Measurements from ENCODE around the gene NFATC4. TPM values are rescaled to one million over a fixed set of nuclear protein-coding genes. Genes with fewer than 3 reads are reported as not detected.

NFATC4 gene
- total RNA-seq: 37.0 TPM
- long read RNA-seq, full-length matches to known transcripts: 7 of 17 reads
- long read RNA-seq, partial matches to known transcripts: 6 of 17 reads
- long read RNA-seq, other reads (novel, unspliced or antisense): 4 of 17 reads

- intact Hi-C loops (cut with DNase I): loop anchor here (10.0 kb wide), 1 partner anchor 47 kb away; no protein-coding TSS in a partner anchor
These were observed at the start of gene NFATC4 for GRCh38 chr14:24367514-24368211. TSS of gene NFATC4 (plus strand) at chr14:24368184. CDS start at chr14:24368341, 157 bp downstream.

GRCh38 chr14:24321212-24321975, 46.6 kb upstream of the NFATC4 start:
- Histone ChIP-seq H3K27me3 (ENCODE audit: low read depth) (no peaks in the 10 kb centered on the region), H3K27ac (no peak overlapping the region), H3K36me3 (peaks cover 9% of the 10 kb centered on the region), H3K4me1 (peaks cover 10% of the 10 kb centered on the region), H3K4me3 (no peak overlapping the region), H3K9me3 (no peaks in the 10 kb centered on the region)
- DNase-seq (peak; percentile 21), ATAC-seq (no peak)
- no peak for TF ChIP-seq CTCF (IDR thresholded peaks at IDR 0.05)
- intact Hi-C loops (cut with DNase I): no loop called here

More at GRCh38 chr14:24367514-24368211, at the start of gene NFATC4:
- H3K4me1 ChIP-seq: peaks cover 31% of the 10 kb centered on the region
- DNase-seq (peak; percentile 63), ATAC-seq (peak; percentile 23 to 42)
- H3K27me3 ChIP-seq (ENCODE audit: low read depth): peaks cover 17% of the 10 kb centered on the region
- TF ChIP-seq CTCF (IDR thresholded peaks at IDR 0.05): no peak
- peak within 1 kb of the TSS; percentile 54 for H3K4me3 ChIP-seq
- H3K9me3 ChIP-seq: no peaks in the 10 kb centered on the region
- peak within 1 kb of the TSS; percentile 85 for H3K27ac ChIP-seq
- no peaks in the 10 kb centered on the region for H3K36me3 ChIP-seq

- peaks cover 7% of the 10 kb centered on the region for H3K4me1 ChIP-seq
- no peak overlapping the region for H3K27ac ChIP-seq
- H3K9me3 ChIP-seq: no peaks in the 10 kb centered on the region
- H3K27me3 ChIP-seq (ENCODE audit: low read depth): no peaks in the 10 kb centered on the region
- intact Hi-C loops (cut with DNase I): no loop called here
- peak; percentile 36 for DNase-seq
- no peak for TF ChIP-seq CTCF (IDR thresholded peaks at IDR 0.05)
- no peak overlapping the region for H3K4me3 ChIP-seq
- no peak for ATAC-seq
- peaks cover 9% of the 10 kb centered on the region for H3K36me3 ChIP-seq
These were observed 45.3 kb upstream of the NFATC4 start for GRCh38 chr14:24322672-24323071.

GRCh38 chr14:24323341-24323740, 44.6 kb upstream of the NFATC4 start:
- Histone ChIP-seq H3K4me1 (peaks cover 11% of the 10 kb centered on the region), H3K9me3 (no peaks in the 10 kb centered on the region), H3K4me3 (no peak overlapping the region), H3K27me3 (ENCODE audit: low read depth) (no peaks in the 10 kb centered on the region), H3K36me3 (peaks cover 9% of the 10 kb centered on the region), H3K27ac (no peak overlapping the region)
- ATAC-seq (no peak), DNase-seq (no peak)
- intact Hi-C loops (cut with DNase I): no loop called here
- TF ChIP-seq CTCF (IDR thresholded peaks at IDR 0.05): no peak

- no peak overlapping the region for H3K27ac ChIP-seq
- peak; percentile 38 for DNase-seq
- H3K4me1 ChIP-seq: peaks cover 17% of the 10 kb centered on the region
- peaks cover 9% of the 10 kb centered on the region for H3K36me3 ChIP-seq
- ATAC-seq: no peak
- intact Hi-C loops (cut with DNase I): no loop called here
- no peak for TF ChIP-seq CTCF (IDR thresholded peaks at IDR 0.05)
- no peaks in the 10 kb centered on the region for H3K27me3 ChIP-seq (ENCODE audit: low read depth)
- no peaks in the 10 kb centered on the region for H3K9me3 ChIP-seq
- no peak overlapping the region for H3K4me3 ChIP-seq
These were observed 44.0 kb upstream of the NFATC4 start for GRCh38 chr14:24324024-24324423.

Data from lower lobe of right lung (tissue), 2 donors.